GM12801 (cell line): ENCODE data around the gene PHOSPHO1.
A peak's percentile ranks its signal among the peaks of the same experiment; 100 is the strongest.

Experiments used
- TF ChIP-seq, protein P1 (sequence below): IDR thresholded peaks from one replicate; pipeline ENCODE4 v1.5.1; 2011; ENCODE audit warnings: control low read depth; ENCODE audit not compliant: insufficient read length; ENCODE audit errors: extremely low read depth

PHOSPHO1 gene

DNA sequence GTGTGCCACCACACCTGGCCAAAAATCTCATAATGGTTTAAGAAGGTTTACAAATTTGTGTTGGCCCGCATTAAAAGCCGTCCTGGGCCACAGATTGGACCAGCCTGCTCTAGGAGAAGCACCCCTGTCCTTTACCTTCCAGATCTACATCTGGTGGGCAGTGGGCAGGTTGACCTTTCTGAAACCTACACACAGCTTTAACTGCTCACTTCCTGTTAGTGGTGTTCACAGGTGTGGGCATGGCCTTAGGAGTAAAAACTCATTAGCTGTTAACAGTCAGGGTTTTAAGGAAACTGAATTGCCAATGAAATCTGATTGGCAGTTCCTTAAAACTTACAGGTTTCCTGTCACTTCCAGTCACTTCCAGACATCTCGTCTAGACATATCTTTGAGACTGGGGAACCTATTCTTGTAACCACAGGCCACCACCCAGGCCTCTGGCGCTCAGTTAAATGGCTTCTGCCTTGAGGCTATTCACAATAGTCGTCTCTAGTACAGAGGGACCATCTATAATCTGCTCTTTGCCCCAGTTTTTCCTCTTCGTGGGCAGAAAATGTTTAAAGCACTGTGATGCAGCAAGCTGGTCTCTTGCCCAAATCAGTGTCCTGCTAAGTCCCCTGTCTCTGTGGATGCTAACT, 49.5 kb downstream of the PHOSPHO1 start:
- TF ChIP-seq, protein P1, sequence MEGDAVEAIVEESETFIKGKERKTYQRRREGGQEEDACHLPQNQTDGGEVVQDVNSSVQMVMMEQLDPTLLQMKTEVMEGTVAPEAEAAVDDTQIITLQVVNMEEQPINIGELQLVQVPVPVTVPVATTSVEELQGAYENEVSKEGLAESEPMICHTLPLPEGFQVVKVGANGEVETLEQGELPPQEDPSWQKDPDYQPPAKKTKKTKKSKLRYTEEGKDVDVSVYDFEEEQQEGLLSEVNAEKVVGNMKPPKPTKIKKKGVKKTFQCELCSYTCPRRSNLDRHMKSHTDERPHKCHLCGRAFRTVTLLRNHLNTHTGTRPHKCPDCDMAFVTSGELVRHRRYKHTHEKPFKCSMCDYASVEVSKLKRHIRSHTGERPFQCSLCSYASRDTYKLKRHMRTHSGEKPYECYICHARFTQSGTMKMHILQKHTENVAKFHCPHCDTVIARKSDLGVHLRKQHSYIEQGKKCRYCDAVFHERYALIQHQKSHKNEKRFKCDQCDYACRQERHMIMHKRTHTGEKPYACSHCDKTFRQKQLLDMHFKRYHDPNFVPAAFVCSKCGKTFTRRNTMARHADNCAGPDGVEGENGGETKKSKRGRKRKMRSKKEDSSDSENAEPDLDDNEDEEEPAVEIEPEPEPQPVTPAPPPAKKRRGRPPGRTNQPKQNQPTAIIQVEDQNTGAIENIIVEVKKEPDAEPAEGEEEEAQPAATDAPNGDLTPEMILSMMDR = no peak

DNA sequence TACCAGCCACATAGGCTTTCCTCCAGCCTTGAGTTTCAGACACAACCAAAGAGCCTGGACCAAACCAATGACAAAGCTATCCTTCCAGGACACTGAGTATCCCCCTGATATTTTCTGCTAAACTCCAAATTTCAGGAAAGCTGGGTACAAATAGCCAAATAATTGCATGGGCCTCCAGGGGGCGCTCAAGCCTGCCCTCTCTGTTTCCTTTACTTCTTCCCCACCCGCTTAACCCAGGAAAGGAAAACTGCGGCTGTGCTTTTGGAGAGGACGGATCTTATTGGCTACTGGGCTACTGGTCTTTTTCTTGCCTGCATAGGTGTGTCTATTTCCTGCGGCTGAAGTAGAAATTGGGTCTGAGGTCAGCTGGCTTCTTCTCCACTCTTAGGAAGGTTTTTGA, 50.3 kb downstream of the PHOSPHO1 start:
- TF ChIP-seq, protein P1 = peak; percentile 21
